GM19351 (cell line): ENCODE measurements around the gene CACNA1D.
"Not testable (repeated sequence)": the region's sequence is repeated elsewhere in the genome, so short reads cannot be mapped to it uniquely, and the experiment has no call there.

Experiments used
- ATAC-seq: cut with Tn5 transposase; IDR thresholded peaks from one replicate; pipeline ENCODE4 v1.9.1; 2021; ENCODE audit warnings: mild to moderate bottlenecking, moderate library complexity; ENCODE audit not compliant: unreplicated experiment

The CACNA1D gene

DNA sequence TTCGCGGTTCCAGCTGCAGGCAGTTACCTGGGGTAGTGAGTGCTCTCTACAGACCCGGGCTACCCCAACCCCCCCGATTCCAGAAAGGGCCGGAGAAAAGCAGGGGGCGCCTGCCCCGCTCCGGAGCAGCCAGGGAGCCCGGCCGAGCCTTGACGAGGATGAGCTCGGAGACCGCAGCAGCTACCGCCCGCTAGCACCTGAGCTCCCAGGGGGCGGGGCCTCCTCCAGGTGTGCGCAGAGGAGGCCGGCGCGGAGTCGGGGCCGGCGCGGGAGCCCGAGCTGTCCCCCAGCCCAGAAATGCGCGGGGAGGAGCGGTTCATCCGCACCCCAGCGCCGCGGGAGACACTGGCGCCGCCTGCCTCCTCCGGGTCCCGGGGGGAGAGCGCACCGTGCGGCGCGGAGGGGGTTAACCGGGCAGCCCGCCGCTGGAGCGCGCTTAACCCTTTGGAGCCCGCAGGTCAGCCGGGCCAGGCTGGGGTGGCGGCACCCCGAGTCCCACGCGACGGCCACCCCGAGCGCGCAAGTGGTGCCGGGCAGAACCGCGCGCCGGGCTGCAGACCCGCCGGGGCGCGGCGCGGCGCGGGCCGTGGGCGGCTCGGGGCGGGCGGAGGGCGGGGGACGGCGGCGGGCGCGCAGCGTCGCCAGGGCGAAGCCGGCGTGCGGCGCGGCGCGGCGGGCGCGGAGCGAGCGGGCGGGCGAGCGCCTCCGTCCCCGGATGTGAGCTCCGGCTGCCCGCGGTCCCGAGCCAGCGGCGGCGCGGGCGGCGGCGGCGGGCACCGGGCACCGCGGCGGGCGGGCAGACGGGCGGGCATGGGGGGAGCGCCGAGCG is at the start of gene CACNA1D:
TSS of gene CACNA1D (plus strand) at position 649 of the 829 bp plus-strand sequence. CDS start 556 bp downstream, outside the sequence.
- ATAC-seq = no peak

DNA sequence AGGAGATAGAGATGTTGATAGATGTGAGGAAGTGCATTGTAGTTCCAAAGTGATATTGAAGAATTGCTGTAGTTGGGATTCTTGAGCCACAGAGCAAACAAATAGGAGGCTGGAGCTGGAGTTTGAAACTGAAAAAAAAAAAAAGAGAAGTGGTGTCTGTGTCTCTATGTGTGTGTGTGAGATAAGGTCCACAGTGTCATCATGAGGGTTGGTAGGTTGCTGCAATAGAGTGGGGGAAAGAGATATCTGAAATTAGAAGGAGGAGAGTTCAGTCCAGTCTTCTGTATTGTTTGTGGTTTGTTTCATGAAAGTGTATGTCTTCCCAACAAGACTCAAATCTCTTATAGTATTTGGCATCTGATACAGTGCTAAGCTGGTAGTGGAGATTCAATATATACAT is 37.3 kb upstream of the CACNA1D start:
- no peak for ATAC-seq

DNA sequence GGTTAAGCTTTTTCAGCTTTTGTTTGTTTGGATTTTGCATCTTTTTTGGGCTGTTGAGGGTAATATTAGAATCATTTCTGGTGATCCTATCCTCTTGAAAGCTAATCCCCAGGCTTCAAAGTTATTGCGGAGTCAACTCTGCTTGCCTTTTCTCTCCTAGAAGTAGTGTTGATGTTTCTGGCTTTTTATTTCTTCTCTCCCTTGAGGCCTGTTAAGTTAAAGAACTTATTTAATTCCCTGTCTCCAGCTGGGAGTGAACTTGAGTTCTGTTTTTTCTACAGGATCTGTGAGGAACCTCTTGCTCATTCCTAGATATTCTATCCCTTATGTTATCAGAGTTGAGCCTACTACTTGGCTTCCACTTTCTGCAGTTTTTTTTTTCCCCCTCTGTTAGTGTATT is 34.1 kb upstream of the CACNA1D start:
- ATAC-seq = no peak

DNA sequence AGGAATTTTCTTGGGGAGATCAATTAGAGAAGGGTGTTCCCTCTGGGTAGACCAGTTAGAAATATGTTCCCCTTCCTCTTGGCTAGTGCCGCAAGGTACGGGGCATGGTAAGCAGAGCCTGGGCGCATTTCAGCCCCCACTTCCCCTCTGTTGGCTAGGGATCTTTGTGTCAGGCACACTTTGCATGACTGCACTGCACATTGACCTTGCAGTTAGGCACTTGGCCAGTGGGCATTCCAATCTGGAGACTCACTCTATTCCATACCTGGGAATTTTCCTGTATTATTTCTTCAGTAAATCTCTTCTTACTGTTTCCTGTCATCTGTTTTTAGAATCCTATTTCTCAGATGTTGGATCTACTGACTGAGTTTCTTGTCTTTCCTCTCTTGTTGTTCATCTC is 30.0 kb upstream of the CACNA1D start:
- ATAC-seq = no peak

DNA sequence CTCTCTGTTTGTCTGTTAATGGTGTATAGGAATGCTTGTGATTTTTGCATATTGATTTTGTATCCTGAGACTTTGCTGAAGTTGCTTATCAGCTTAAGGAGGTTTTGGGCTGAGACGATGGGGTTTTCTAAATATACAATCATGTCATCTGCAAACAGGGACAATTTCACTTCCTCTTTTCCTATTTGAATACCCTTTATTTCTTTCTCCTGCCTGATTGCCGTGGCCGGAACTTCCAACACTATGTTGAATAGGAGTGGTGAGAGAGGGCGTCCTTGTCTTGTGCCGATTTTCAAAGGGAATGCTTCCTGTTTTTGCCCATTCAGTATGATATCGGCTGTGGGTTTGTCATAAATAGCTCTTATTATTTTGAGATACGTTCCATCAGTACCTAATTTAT is 24.7 kb upstream of the CACNA1D start:
- not testable (repeated sequence) for ATAC-seq

DNA sequence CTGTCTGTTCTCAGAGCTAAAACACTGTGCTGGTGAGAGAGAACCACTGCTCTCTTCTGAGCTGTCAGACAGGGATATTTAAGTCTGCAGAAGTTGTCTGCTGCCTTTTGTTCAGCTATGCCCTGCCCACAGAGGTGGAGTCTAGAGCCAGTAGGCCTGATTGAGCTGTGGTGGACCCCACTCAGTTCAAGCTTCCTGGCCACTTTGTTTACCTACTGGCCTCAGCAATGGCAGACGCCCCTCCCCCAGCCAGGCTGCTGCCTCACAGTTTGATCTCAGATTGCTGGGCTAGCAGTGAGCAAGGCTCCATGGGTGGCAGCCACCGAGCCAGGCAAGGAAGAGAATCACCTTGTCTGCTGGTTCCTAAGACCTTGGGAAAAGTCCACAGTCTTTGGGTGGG is 21.0 kb upstream of the CACNA1D start:
- ATAC-seq = no peak

DNA sequence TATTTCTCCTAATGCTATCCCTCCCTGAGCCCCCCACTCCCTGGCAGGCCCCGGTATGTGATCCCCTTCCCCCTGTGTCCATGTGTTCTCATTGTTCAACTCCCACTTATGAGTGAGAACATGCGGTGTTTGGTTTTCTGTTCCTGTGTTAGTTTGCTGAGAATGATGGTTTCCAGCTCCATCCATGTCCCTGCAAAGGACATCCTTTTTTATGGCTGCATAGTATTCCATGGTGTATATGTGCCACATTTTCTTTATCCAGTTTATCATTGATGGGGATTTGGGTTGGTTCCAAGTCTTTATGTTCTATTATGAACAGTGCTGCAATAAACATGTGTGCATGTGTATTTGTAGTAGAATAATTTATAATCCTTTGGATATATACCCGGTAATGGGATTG is 18.0 kb upstream of the CACNA1D start:
- not testable (repeated sequence) for ATAC-seq

DNA sequence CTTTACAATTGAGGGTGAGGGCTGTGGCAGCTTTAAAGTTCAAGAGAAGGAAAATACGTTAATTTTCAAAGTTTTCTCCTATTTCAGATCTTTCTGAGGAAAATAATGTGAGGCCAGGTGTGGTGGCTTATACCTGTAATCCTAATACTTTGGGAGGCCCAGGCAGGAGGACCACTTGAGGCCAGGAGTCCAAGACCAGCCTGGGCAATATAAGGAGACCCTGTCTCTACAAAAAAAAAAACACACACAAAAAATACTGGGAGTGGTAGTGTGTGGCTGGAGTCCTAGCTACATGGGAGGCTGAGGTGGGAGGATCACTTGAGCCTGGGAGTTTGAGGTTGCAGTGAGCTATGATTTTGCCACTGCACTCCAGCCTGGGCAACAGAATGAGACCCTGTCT is 16.7 kb upstream of the CACNA1D start:
- ATAC-seq = not testable (repeated sequence)

DNA sequence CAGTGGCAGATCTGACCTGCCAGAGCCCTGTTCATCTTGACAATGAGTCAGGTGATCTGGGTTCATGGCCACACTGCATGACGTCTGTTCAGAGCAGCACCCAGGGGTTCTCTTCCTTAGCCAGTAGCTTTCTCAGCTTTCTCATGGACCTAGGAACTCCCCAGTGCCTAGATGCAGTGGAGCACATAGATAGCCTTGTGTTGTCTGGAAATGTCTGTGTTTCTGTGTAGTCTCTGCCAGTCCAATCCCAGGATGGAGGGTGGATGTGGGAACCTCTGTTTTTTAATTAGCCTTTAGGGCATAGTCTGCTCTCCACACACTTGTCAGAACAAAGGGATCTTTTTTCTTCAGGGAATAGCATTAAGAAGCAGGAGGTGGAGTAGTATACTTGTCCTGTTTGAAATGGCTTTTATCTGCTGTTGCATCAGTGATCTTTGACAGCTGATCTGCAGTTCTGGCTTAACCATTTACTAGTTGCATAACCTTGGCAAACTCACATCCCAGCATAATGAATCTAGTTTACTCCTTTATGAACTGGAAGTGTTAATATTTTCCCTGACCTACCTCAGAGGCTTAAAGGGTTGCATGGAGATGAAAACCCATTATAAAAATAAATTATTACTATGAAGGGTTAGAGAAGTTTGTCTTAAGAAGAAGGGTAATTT is 16.1 kb upstream of the CACNA1D start:
- ATAC-seq = no peak

DNA sequence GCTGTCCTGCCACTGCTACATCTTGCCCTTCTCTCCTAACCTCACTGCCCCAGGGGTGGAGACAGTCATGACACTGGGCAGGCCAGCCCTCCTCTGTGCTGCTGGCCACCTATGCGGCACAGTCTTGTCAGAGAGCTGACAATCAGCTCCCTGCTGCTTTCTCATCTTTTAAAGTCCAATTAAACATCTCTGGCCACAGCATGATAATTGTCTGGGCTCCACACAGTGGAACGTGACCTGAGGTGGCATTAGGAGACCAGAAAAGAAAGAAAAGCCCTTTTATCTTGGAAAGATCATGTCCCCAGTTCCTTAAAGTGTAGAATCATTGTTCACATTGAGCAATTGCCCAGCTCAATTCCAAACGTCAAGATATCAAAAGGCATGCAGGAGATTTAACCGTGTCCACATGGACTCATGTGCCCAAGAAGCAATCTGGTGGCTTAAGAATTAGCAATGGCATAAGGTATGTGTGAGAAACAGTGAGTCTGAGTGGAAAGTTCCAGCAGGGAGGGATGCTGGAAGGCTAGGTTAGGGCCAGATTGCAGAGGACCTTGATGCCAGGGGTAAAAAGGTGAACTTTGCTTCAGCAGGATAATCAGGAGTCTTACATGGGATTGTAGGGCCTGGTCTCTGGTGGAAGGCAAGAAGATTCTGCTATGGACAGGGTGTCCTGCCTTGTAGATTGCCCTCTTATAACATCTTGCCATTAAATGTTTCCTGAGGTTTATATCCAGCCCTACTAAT is 15.3 kb upstream of the CACNA1D start:
- ATAC-seq = no peak

DNA sequence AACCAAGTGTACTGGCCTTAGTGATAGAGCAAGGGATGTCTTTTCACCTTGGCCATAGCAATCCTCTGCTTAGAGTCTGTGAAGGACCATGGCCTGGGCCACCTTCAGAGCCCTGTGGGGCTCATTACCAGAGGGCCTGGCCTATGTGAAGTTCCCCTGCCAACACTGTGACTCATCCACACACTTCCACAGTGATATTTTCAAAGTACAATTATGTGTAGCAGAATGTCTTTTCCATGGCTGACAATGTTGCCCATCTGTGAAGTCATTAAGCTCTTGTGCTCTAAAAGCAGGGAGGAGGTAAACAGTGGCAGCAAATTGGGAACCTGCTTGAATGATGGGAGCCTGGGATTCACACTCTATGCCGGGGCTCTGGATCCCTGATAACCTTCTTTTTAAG is 12.2 kb upstream of the CACNA1D start:
- no peak for ATAC-seq

DNA sequence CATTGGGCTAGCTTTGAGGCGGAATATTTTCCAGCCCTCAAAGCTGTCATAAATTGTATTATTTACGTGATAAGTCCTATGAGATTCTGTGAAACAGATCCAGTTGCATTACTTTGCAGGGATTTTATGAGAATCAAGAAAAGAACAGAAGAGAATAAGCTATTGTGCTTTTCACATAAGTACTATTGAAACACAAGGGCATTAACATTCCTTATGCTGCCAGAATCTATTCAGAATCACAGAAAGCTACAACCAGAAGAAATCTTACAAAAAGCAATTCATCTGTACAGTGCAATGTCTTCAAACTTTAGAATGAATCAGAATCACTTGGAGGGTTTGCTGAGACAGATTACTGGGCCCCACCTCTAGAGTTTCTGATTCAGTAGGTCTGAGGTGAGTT is 10.6 kb upstream of the CACNA1D start:
- no peak for ATAC-seq

DNA sequence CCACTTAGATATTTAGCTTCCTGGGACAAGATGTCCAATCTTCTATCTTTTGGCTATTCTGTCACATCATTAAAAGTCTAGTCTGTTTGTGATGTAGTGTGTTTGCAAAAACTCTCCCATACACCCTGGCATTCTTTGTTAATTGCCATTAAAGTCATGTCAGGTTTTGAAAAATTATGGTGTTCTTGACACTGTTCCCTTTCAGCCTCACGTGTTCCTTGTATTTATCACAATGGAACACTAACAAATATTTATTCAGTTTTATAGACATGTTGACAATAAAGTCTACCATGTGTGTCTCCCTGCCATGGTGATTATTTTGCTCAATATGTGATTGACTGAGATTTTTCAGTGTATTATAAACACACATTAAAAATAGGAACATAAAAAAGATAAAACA is 9.4 kb upstream of the CACNA1D start:
- ATAC-seq = no peak

DNA sequence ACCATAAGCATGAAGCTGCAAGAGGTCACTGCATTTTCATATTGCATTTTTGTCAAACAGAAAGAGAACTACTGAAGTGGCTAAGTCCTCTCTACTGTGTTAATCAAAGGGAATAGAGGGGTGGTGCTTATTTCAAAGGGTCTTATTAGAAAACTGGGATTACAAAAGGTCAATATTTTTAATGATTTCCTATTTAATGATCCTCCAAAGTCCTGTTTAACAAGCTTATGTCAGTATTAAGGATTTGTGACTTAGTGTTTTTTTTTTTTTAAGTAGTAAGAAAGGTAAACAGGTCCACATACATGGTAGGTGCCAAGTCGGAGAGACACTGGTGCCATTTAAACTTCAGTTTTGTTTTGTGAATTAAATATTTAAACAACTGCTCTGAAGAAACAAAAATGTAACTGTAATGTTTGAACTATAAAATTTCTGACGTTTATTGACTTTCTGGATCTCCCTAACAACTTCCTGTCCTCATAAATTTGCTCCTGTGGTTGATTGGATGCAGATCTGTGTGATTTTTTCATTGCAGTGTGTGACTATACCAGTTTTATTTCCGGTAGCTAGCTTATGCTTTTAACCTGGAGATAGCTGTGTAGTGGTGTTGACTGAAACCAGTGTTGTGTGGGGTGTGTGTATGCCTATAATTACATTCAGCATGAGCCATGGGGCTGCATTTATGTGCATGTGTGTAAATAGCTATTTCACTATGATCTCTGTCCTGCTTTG is 8.6 kb upstream of the CACNA1D start:
- no peak for ATAC-seq

DNA sequence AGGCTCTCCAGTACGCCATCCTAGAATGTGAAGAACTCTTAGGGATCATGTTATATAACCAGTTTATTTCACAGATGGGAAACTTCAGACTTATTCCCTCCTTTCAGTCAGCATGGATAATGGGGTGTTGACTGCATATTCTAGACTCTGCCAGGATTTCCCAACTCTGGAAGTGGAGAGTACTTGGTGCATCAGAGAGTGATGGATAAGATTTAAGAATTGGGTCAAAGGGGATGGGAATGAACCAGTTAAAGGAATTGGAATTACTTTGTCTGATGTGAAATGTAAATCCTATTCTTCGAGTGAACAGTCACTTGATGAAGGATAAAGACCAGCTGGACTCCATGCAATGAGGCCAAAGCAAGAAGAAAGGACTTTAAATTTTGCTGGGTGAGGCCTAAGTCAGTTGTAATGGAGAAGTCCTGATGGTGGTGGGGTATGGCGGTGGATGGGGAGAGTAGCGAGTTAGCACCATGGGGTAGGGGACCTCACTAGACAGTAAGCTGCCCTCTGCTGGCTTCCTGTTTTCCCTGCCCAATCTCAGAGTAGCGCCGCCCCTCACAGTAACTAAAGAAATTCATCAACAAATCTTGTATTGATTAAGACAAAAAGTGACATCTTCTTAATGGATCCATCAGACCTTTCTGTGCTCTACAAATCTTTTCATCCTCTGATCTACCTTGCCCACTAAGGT is 7.3 kb upstream of the CACNA1D start:
- no peak for ATAC-seq

DNA sequence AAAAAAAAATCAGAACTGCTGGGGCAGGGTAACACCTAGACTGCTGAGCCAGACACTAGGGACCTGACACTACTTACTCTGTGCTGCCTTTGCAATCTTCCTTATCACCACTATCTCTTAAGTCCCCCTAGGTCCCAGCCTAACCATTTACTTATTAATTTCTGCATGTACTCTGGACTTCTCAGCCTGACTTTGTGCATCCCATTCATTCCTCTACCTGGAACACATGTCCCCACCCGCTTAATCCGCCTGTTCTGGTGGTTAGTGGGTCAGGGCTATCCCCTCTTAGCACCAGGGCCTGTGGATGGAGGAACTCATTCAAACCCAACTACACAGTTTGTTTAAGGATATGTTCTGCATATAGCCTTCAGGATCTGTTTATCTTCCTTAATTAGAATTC is 5.0 kb upstream of the CACNA1D start:
- ATAC-seq = no peak

DNA sequence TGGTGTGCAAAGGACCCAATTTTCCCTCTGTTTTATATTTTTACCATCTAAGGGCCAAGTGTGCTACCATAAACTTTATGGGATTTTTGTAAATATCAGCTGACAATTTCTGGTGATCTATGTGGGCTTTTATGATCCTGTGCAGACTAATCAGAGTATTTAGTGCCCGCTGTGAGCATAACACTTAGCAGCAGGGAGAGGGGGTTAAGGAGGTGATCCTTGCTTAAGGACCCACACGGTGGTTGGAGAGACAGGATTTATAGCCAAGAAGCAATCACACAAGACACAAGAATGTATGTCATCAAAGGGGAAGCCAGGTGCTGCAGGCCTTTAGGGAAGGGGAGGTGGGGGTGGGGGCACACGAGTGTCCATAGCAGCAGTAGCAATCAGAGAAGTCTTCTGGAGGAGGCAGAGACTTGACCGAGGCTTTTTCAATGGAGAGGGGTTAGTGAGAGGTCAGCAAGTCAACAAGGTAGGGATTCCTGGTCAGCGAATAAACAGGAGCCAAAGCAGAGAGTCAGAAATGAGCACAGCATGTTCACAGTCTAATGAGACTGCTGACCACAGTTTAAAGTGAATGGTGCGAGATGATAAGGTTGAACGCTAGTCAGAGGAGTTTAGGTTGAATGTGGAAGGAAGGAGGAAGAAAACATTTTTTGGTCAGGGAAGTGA is 4.5 kb upstream of the CACNA1D start:
- no peak for ATAC-seq

DNA sequence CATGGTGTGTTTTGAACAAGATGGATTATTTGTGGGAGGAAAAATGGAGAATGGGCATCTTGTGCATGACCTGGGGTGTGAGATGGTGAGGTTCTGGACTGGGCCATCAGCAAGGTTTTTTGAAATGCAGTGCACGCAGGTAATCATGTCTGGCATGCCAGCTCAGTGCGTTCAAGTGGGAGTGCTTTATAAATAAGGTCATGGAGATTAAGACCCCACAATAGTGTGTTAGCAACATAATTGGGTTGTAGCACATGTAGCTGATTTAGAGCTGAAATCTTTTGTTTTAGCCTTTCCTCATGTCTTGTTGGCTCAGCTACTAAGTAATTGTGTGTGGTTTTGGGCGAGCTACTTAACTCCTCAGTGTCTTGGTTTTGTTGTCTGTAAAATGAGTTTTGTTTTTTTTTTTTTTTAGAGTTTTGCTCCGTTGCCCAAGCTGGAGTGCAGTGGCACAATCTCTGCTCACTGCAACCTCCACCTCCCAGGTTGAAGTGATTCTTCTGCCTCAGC is 3.9 kb upstream of the CACNA1D start:
- no peak for ATAC-seq

DNA sequence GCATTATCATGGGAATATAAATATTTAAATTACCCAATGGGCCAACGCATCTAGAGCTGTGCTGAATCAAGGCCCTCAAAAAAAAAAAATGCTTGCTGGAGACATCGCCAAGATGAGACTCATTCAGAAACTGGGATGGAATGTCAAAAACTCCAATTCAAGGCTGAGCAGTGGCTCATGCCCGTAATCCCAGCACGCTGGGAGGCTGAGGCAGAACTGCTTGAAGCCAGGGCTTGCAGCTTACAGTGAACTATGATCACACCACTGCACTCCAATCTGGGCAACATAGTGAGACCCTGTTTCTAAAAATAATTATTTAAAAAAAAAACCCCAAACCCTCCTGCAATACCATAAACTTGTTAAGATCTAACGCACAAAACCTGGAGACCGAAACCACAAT is 3.1 kb upstream of the CACNA1D start:
- ATAC-seq = no peak

DNA sequence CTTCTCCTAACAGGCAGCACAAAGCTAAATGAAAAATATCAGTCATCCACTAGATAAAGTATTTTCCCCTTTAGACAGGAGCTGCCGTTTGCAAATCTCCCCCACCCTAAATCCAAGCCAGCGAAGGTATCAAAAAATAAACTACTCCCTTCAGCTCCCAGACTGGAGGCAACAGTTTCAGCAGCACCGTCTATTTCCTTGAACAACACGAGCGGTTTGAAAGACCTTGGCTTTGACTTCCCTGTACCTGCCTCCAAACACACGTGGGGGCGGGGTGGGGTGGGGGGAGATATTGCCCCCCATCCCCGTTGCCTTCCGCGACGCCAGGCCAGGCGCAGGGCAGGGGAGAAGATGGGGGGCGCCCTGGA is 832 bp upstream of the CACNA1D start:
- ATAC-seq = no peak
